ENCODE results near the gene UBQLN4. TPM values are rescaled to one million over a fixed set of nuclear protein-coding genes. Genes with fewer than 3 reads are reported as not detected.
A peak's percentile ranks its signal among the peaks of the same experiment; 100 is the strongest.

UBQLN4 gene
- total RNA-seq, 6 donors from 2014 or later = 22.2 to 39.8 (median 24.5) TPM

DNA sequence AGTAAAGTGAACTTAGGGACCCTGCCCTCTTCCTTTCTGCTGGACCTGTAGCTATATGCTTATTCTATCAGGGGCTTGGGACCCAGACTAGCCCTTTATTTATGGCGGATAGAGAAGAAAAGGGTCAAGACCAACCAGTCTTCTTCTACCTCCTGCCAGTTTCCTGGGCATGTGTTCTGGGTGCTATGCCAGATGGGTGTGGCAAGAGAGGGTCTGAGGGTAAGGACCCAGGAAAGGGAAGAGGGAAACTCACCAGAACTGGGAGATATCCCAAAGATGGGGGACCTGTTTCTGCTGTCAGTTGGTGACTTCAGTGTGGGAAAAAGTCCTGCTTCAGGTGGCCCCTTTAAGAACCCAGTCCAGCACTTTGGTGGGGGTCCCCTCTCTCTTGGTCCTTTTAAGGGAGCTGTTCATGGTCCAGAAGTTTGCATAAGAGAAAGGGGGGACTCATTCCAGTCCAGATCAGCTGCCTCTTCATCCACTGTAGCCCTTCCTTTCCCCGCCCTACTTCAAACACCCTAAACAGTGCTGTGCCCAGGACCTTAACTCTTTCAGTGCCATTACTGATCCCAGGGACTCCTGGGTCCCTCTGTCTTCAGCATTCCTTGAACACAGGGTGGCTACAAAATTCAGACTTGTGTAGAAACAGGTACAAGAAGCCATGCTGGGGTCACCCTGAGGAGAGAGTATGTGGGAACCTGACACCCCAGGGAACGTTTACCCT lies 51.2 kb downstream of the UBQLN4 start:
- H3K27me3 ChIP-seq = no peaks in the 10 kb centered on the region
- H3K4me1 ChIP-seq = peaks cover 0 to 7% (median 3%) of the 10 kb centered on the region in 4 donors
- peak; percentile 60 to 87 for ATAC-seq (ENCODE audit: low FRiP score in 2 of 2)
- H3K36me3 ChIP-seq = peaks cover 0 to 7% (median 0%) of the 10 kb centered on the region in 4 donors
- H3K4me3 ChIP-seq = peak overlapping the region in 3 of 4 donors; percentile 34 to 47 (median 44)
- no peak for TF ChIP-seq POLR2AphosphoS5 (IDR thresholded peaks at IDR 0.05)
- peak in 1 of 4 donors; percentile 19 for TF ChIP-seq POLR2A (IDR thresholded peaks at IDR 0.05)
- TF ChIP-seq, protein P1, sequence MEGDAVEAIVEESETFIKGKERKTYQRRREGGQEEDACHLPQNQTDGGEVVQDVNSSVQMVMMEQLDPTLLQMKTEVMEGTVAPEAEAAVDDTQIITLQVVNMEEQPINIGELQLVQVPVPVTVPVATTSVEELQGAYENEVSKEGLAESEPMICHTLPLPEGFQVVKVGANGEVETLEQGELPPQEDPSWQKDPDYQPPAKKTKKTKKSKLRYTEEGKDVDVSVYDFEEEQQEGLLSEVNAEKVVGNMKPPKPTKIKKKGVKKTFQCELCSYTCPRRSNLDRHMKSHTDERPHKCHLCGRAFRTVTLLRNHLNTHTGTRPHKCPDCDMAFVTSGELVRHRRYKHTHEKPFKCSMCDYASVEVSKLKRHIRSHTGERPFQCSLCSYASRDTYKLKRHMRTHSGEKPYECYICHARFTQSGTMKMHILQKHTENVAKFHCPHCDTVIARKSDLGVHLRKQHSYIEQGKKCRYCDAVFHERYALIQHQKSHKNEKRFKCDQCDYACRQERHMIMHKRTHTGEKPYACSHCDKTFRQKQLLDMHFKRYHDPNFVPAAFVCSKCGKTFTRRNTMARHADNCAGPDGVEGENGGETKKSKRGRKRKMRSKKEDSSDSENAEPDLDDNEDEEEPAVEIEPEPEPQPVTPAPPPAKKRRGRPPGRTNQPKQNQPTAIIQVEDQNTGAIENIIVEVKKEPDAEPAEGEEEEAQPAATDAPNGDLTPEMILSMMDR (IDR thresholded peaks at IDR 0.05) = no peak
- TF ChIP-seq EP300 (IDR thresholded peaks at IDR 0.05) = no peak
- peak overlapping the region; percentile 74 to 84 (median 78) for H3K27ac ChIP-seq
- no peaks in the 10 kb centered on the region for H3K9me3 ChIP-seq
- WGBS, 2 donors = 49 to 65% methylated on average over 3 of the region's 3 CpGs
- peak in 1 of 2 donors; percentile 61 for DNase-seq

DNA sequence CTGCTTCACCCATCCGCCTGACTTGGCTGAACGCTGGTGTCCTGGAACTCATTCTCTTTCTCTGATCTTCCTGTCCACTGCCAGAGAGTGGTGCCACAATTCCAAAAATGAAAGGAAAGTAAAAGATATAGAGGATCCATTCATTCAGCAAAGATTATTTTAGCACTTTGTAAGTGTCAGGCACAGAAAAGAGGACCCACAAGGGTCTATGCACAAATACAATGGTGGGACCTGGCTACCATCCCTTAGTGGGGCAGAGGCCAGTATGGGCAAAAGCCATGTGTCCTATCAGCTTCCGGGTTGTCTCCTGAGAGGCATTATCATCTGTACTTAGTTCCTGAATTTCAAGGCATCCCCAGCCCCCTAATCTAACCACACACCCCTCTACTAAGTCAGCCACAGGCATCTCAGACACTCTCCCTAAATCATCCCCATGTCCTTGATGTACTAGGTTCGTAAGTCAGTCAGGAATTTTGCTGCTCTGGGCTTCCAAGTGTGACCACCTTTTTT lies 51.9 kb downstream of the UBQLN4 start:
- H3K36me3 ChIP-seq = peaks cover 0 to 1% (median 0%) of the 10 kb centered on the region in 4 donors
- peak overlapping the region in 3 of 4 donors; percentile 34 to 47 (median 44) for H3K4me3 ChIP-seq
- no peaks in the 10 kb centered on the region for H3K27me3 ChIP-seq
- ATAC-seq (ENCODE audit: low FRiP score in 2 of 2) = peak in 1 of 2 donors; percentile 18
- TF ChIP-seq POLR2A (IDR thresholded peaks at IDR 0.05) = no peak
- no peaks in the 10 kb centered on the region for H3K9me3 ChIP-seq
- 51 to 60% methylated on average over 4 of the region's 4 CpGs for WGBS, 2 donors
- peak overlapping the region; percentile 74 to 84 (median 78) for H3K27ac ChIP-seq
- DNase-seq = no peak
- peaks cover 0 to 9% (median 4%) of the 10 kb centered on the region in 4 donors for H3K4me1 ChIP-seq

DNA sequence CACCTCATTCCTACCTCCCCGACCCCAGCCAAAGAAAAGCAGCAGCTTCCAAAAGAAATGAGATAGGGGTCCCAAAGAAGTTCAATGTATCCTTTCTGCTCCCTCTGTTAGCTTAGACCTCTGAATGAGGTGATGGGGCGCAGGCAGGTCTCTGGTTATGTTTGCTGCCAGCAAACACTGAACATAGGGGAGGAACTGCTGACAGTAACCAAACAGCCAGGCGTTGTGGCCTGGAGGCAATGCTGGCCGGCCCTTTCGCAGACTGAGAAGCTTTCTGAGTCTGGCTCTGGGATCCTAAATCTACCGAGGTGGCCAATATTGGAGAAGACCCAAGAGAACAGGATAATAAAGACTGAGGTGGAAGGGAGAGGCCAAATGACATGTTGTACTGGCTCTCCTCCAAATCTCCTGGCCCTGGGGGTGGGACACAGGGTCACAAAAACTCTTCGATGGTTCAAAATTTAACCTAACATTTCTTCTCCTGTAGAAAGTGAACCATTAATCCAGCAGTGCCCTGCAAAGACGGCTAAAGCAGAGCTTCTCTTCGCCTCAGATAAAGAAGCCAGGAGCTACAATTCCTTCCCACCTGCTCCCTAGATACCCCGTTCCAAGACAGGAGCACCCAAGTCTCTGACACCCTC lies 52.5 kb downstream of the UBQLN4 start:
- peaks cover 0 to 9% (median 4%) of the 10 kb centered on the region in 4 donors for H3K4me1 ChIP-seq
- WGBS, 2 donors = 52 to 58% methylated on average over 10 of the region's 10 CpGs
- H3K4me3 ChIP-seq = peak overlapping the region in 3 of 4 donors; percentile 34 to 47 (median 44)
- no peaks in the 10 kb centered on the region for H3K9me3 ChIP-seq
- H3K27me3 ChIP-seq = no peaks in the 10 kb centered on the region
- no peak for DNase-seq
- H3K27ac ChIP-seq = peak overlapping the region; percentile 74 to 84 (median 78)
- no peaks in the 10 kb centered on the region for H3K36me3 ChIP-seq
- ATAC-seq (ENCODE audit: low FRiP score in 2 of 2) = peak in 1 of 2 donors; percentile 19
- no peak for TF ChIP-seq POLR2A (IDR thresholded peaks at IDR 0.05)
- no peak for TF ChIP-seq EP300 (IDR thresholded peaks at IDR 0.05)
- TF ChIP-seq, protein P1 (IDR thresholded peaks at IDR 0.05) = no peak
- TF ChIP-seq POLR2AphosphoS5 (IDR thresholded peaks at IDR 0.05) = no peak

DNA sequence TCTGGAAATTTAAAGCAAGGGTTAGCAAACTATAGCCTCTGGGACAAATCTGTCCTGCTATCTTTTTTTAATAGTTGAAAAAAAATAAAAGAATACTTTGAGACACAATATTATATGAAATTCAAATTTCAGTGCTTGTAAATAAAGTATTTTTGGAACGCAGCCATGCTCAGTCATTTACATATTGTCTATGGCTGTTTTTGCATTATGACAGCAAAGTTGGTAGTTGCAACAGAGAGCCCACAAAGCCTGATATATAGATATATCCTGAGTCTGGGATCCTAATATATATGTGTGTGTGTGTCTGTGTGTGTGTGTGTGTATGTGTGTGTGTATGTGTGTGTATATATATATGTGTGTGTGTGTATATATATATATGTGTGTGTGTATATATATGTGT lies 53.6 kb downstream of the UBQLN4 start:
- H3K4me1 ChIP-seq = peaks cover 0 to 9% (median 2%) of the 10 kb centered on the region in 4 donors
- H3K27ac ChIP-seq = no peak overlapping the region
- no peak overlapping the region for H3K4me3 ChIP-seq
- H3K36me3 ChIP-seq = no peaks in the 10 kb centered on the region
- DNase-seq = no peak
- TF ChIP-seq EP300 (IDR thresholded peaks at IDR 0.05) = no peak
- TF ChIP-seq POLR2AphosphoS5 (IDR thresholded peaks at IDR 0.05) = no peak
- TF ChIP-seq POLR2A (IDR thresholded peaks at IDR 0.05) = no peak
- TF ChIP-seq, protein P1 (IDR thresholded peaks at IDR 0.05) = no peak
- no peaks in the 10 kb centered on the region for H3K27me3 ChIP-seq
- H3K9me3 ChIP-seq = no peaks in the 10 kb centered on the region
- no peak for ATAC-seq (ENCODE audit: low FRiP score in 2 of 2)
- 84 to 90% methylated on average over 1 of the region's 1 CpG for WGBS, 2 donors

DNA sequence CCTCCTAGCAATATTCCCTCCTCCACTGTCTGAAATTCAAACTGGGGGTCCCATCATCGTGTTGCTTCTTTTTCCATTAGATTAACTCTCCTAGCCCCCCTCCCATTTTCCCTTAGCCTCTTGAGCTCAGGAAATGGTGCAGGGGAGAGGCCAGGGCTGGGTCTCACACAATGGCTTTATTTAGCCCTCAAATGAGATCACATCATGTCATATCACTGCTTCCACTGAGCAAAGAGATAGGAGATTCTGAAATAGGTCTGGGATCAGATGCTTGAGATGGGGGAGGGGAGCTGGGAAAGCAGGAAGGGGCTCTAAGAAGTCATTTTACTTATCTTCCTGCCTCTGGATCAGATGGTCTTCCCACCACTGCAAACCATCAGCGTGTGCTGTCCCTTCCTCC lies 57.4 kb downstream of the UBQLN4 start:
- WGBS, 2 donors = 25 to 61% methylated on average over 2 of the region's 2 CpGs
- H3K4me1 ChIP-seq = peaks cover 0 to 14% (median 7%) of the 10 kb centered on the region in 4 donors
- H3K27ac ChIP-seq = peak overlapping the region in 2 of 4 donors; percentile 11 to 17
- no peak overlapping the region for H3K4me3 ChIP-seq
- H3K27me3 ChIP-seq = no peaks in the 10 kb centered on the region
- TF ChIP-seq POLR2AphosphoS5 (IDR thresholded peaks at IDR 0.05) (no peak), EP300 (IDR thresholded peaks at IDR 0.05) (no peak), POLR2A (IDR thresholded peaks at IDR 0.05) (no peak)
- TF ChIP-seq, protein P1 (IDR thresholded peaks at IDR 0.05) = no peak
- H3K9me3 ChIP-seq = no peaks in the 10 kb centered on the region
- ATAC-seq (ENCODE audit: low FRiP score in 2 of 2) = no peak
- no peaks in the 10 kb centered on the region for H3K36me3 ChIP-seq
- DNase-seq = no peak
